B cell (primary cell): ENCODE measurements around the gene AKR1C4. TPM values are rescaled to one million over a fixed set of nuclear protein-coding genes. Genes with fewer than 3 reads are reported as not detected.

Source experiments
- ATAC-seq: fragments of 200-7000 bp; cut with Tn5 transposase; one replicate; pipeline ENCODE4 v1.10.0; 2021; ENCODE audit warnings: low read depth, mild to moderate bottlenecking, moderate number of reproducible peaks, moderate library complexity
- CTCF ChIA-PET: fragments of 350-600 bp; sonication (Branson Sonifier 250); formaldehyde crosslinking; loops from one replicate; lab custom pipeline; 2021; ENCODE audit warnings: antibody characterized with exemption, inconsistent platforms; lab: Charles Lee
- POLR2A ChIA-PET: fragments of 350-600 bp; sonication (Branson Sonifier 250); formaldehyde crosslinking; loops from one replicate; lab custom pipeline; 2021; ENCODE audit warnings: antibody characterized with exemption; lab: Charles Lee
- DNase-seq: peaks from one replicate; pipeline ENCODE4 v3.0.0; 2013
- H2AFZ ChIP-seq: 2 replicates; pipeline ENCODE4 v1.6.1; 2012; ENCODE audit warnings: mild to moderate bottlenecking, low read depth, low read length; ENCODE audit not compliant: insufficient read depth, poor library complexity, severe bottlenecking
- H3K27ac ChIP-seq, 2 donors: 1 replicate in 1 of 2; 2 replicates in 1 of 2; pipeline ENCODE4 v1.5.1; 2012 to 2013; ENCODE audit warnings: low read length in 2 of 2, mild to moderate bottlenecking in 2 of 2, moderate library complexity in 1 of 2
- H3K27me3 ChIP-seq, 4 experiments: fragments of 200-600 bp in 1 of 4; sonication (generic) in 1 of 4; replicated peaks in 1 of 4; 1 replicate in 2 of 4; 2 replicates in 2 of 4; pipeline versions ENCODE4 v1.6.1 to v1.7.0; 2013 to 2016; ENCODE audit warnings: low read length in 3 of 4, mild to moderate bottlenecking in 2 of 4, mixed read lengths in 1 of 4, moderate library complexity in 1 of 4; ENCODE audit not compliant: insufficient read depth in 4 of 4, control insufficient read depth in 3 of 4; ENCODE audit errors: control extremely low read depth in 1 of 4
- H3K36me3 ChIP-seq, 2 experiments: replicated peaks in 1 of 2; 1 replicate in 1 of 2; 2 replicates in 1 of 2; pipeline versions ENCODE4 v1.6.1 to v1.7.1; 2013; ENCODE audit warnings: low read length in 1 of 2; ENCODE audit not compliant: insufficient read depth in 2 of 2, control insufficient read depth in 1 of 2; ENCODE audit errors: control extremely low read depth in 1 of 2, extremely low read depth in 1 of 2
- H3K4me1 ChIP-seq, 2 donors: fragments of 200-600 bp in 1 of 2; sonication (generic) in 1 of 2; 1 replicate in 1 of 2; 2 replicates in 1 of 2; pipeline versions ENCODE4 v1.5.1 to v1.6.1; 2013 to 2017; ENCODE audit warnings: low read length in 2 of 2; ENCODE audit not compliant: control insufficient read depth in 2 of 2, insufficient read depth in 2 of 2
- H3K4me2 ChIP-seq: replicated peaks from 2 replicates; pipeline ENCODE3; 2012; ENCODE audit warnings: mild to moderate bottlenecking, low read depth, low read length; ENCODE audit not compliant: poor library complexity, severe bottlenecking
- H3K4me3 ChIP-seq, 5 experiments: fragments of 200-600 bp in 1 of 5; sonication (generic) in 1 of 5; 1 replicate in 3 of 5; 2 replicates in 2 of 5; pipeline versions ENCODE4 v1.5.1 to v1.7.0; 2011 to 2016; ENCODE audit warnings: low read length in 4 of 5, mild to moderate bottlenecking in 4 of 5, low read depth in 2 of 5, control low read depth in 1 of 5, moderate library complexity in 1 of 5; ENCODE audit not compliant: insufficient read depth in 1 of 5; ENCODE audit errors: control extremely low read depth in 1 of 5, extremely low read depth in 1 of 5
- H3K79me2 ChIP-seq: fragments of 200-600 bp; sonication (generic); one replicate; pipeline ENCODE4 v1.6.0; 2016; ENCODE audit warnings: low read length; ENCODE audit not compliant: control insufficient read depth, insufficient read depth
- H3K9ac ChIP-seq: fragments of 200-600 bp; sonication (generic); 2 replicates; pipeline ENCODE4 v1.6.1; 2017; ENCODE audit warnings: mild to moderate bottlenecking, low read length, moderate library complexity
- H3K9me3 ChIP-seq, 3 donors: one replicate each; pipeline versions ENCODE4 v1.6.1 to v1.7.1; 2013; ENCODE audit warnings: low read length in 2 of 3; ENCODE audit not compliant: control insufficient read depth in 2 of 3, insufficient read depth in 1 of 3; ENCODE audit errors: control extremely low read depth in 1 of 3
- H4K20me1 ChIP-seq: 2 replicates; pipeline ENCODE4 v1.6.0; 2012; ENCODE audit warnings: mild to moderate bottlenecking, low read length; ENCODE audit not compliant: insufficient read depth, control insufficient read depth, poor library complexity, severe bottlenecking
- H3K27ac Mint-ChIP-seq: one replicate; pipeline ENCODE4 v1.8.0; 2021; ENCODE audit warnings: mixed read lengths
- H3K27me3 Mint-ChIP-seq: one replicate; pipeline ENCODE4 v1.8.0; 2021; ENCODE audit warnings: mixed read lengths
- H3K4me1 Mint-ChIP-seq: one replicate; pipeline ENCODE4 v1.8.0; 2021; ENCODE audit warnings: mixed read lengths
- H3K4me3 Mint-ChIP-seq: one replicate; pipeline ENCODE4 v1.8.0; 2021; ENCODE audit warnings: mixed read lengths
- H3K9me3 Mint-ChIP-seq: one replicate; pipeline ENCODE4 v1.8.0; 2022; ENCODE audit warnings: mixed read lengths; ENCODE audit not compliant: insufficient read depth
- EZH2 ChIP-seq: IDR thresholded peaks from 2 replicates; pipeline ENCODE4 v1.6.1; 2012; ENCODE audit warnings: borderline replicate concordance, low read depth, mild to moderate bottlenecking, moderate library complexity, low read length; ENCODE audit not compliant: insufficient read depth, poor library complexity, severe bottlenecking
- WGBS: methylation state at CpG from one replicate; pipeline ENCODE4 v1.1.5; 2013; ENCODE audit warnings: missing lambda C conversion rate; ENCODE audit not compliant: insufficient coverage; 5-methylcytosine and 5-hydroxymethylcytosine counted together
- intact Hi-C: fragments of 100-400 bp; cut with micrococcal nuclease; formaldehyde crosslinking; loops from one replicate; pipeline ENCODE4 v1.10.0; 2022
- polyA plus RNA-seq: library from polyadenylated mRNA; depleted of rRNA; stranded (reverse); fragments of >200 nt; gene quantifications from 2 replicates; pipeline ENCODE4 v1.2.3, GENCODE V29; 2012
- total RNA-seq, 2 donors: library from RNA; stranded (reverse); fragments of 120-200 nt in 1 of 2; gene quantifications; 1 replicate in 1 of 2; 2 replicates in 1 of 2; pipeline versions ENCODE4 v1.2.3 to v1.2.4, GENCODE V29; 2013 to 2022
- TF ChIP-seq, protein P1 (sequence below): fragments of 200-600 bp; IDR thresholded peaks from one replicate; pipeline ENCODE4 v1.8.0; 2022; ENCODE audit warnings: antibody characterized with exemption, mild to moderate bottlenecking

The AKR1C4 gene
- total and polyA plus RNA-seq, 2 donors (not counting 1 experiment from before 2014, with no cell fraction given): not detected

DNA sequence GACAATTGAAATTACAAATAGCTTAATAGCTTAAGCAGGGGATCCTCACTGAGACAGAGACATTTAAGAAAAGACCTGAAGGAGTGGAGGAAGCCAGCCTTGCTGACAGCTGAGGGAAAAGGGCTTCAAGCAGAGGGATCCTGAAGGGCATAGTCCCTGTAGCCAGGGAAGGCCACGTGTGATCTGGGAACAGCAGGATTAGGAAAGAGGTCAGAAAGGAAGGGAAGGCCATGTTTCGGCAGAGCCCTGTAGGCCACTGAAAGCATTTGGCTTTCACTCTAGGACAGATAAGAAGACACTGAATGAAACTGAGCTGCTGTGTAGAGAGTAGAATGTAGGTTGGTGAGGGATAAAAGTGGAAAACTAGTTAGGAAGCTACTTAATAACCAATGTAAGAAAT lies 8.3 kb upstream of the AKR1C4 start:
- no peaks in the 10 kb centered on the region for H3K36me3 ChIP-seq
- Mint-ChIP-seq H3K4me3 (no peak overlapping the region), H3K9me3 (no peaks in the 10 kb centered on the region), H3K27me3 (peaks cover 9% of the 10 kb centered on the region), H3K27ac (no peak overlapping the region), H3K4me1 (no peaks in the 10 kb centered on the region)
- ChIA-PET CTCF (no interaction called here), POLR2A (no interaction called here)
- TF ChIP-seq, protein P1, sequence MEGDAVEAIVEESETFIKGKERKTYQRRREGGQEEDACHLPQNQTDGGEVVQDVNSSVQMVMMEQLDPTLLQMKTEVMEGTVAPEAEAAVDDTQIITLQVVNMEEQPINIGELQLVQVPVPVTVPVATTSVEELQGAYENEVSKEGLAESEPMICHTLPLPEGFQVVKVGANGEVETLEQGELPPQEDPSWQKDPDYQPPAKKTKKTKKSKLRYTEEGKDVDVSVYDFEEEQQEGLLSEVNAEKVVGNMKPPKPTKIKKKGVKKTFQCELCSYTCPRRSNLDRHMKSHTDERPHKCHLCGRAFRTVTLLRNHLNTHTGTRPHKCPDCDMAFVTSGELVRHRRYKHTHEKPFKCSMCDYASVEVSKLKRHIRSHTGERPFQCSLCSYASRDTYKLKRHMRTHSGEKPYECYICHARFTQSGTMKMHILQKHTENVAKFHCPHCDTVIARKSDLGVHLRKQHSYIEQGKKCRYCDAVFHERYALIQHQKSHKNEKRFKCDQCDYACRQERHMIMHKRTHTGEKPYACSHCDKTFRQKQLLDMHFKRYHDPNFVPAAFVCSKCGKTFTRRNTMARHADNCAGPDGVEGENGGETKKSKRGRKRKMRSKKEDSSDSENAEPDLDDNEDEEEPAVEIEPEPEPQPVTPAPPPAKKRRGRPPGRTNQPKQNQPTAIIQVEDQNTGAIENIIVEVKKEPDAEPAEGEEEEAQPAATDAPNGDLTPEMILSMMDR: no peak
- TF ChIP-seq EZH2: no peak
- ATAC-seq: no peak
- H3K9ac ChIP-seq: no peak overlapping the region
- no peaks in the 10 kb centered on the region for H3K27me3 ChIP-seq
- H2AFZ ChIP-seq: no peak overlapping the region
- no peaks in the 10 kb centered on the region for H4K20me1 ChIP-seq
- intact Hi-C loops: no loop called here
- H3K27ac ChIP-seq: no peak overlapping the region
- H3K4me2 ChIP-seq: no peak overlapping the region
- 93% methylated on average over 2 of the region's 2 CpGs for WGBS
- H3K4me1 ChIP-seq: no peaks in the 10 kb centered on the region
- H3K79me2 ChIP-seq: no peaks in the 10 kb centered on the region
- no peaks in the 10 kb centered on the region for H3K9me3 ChIP-seq
- no peak overlapping the region for H3K4me3 ChIP-seq
- DNase-seq: no peak

GRCh38 chr10:5194431-5194830 lies 2.2 kb upstream of the AKR1C4 start:
- no peak overlapping the region for H2AFZ ChIP-seq
- Mint-ChIP-seq H3K27ac (no peak overlapping the region), H3K9me3 (no peaks in the 10 kb centered on the region), H3K4me1 (no peaks in the 10 kb centered on the region), H3K27me3 (peaks cover 6% of the 10 kb centered on the region), H3K4me3 (no peak overlapping the region)
- ChIA-PET CTCF (no interaction called here), POLR2A (no interaction called here)
- H3K9ac ChIP-seq: no peak overlapping the region
- H3K4me3 ChIP-seq: no peak overlapping the region
- no peak for DNase-seq
- no peak overlapping the region for H3K4me2 ChIP-seq
- no peaks in the 10 kb centered on the region for H3K4me1 ChIP-seq
- no peaks in the 10 kb centered on the region for H3K27me3 ChIP-seq
- H4K20me1 ChIP-seq: no peaks in the 10 kb centered on the region
- no peaks in the 10 kb centered on the region for H3K9me3 ChIP-seq
- no peaks in the 10 kb centered on the region for H3K79me2 ChIP-seq
- ATAC-seq: no peak
- TF ChIP-seq, protein P1: no peak
- TF ChIP-seq EZH2: no peak
- no peaks in the 10 kb centered on the region for H3K36me3 ChIP-seq
- WGBS: no CpG with 5 or more reads among the region's 3 CpGs
- intact Hi-C loops: no loop called here
- no peak overlapping the region for H3K27ac ChIP-seq
